Muscle layer of duodenum (tissue), 2 donors: ENCODE measurements around the gene SPAG8.

Source experiments
- H3K27ac ChIP-seq: one replicate; pipeline ENCODE4 v1.7.0; 2013; ENCODE audit warnings: mild to moderate bottlenecking, low read length
- H3K27me3 ChIP-seq: one replicate; pipeline ENCODE4 v1.7.0; 2013; ENCODE audit warnings: low read depth, mild to moderate bottlenecking, control low read depth, low read length
- H3K36me3 ChIP-seq, 2 donors: one replicate each; pipeline ENCODE4 v1.7.0; 2013; ENCODE audit warnings: low read length in 2 of 2, control low read depth in 1 of 2, mild to moderate bottlenecking in 1 of 2; ENCODE audit not compliant: insufficient read depth in 2 of 2, control insufficient read depth in 1 of 2
- H3K4me1 ChIP-seq, 2 donors: one replicate each; pipeline ENCODE4 v1.7.0; 2013; ENCODE audit warnings: low read length in 2 of 2, mild to moderate bottlenecking in 2 of 2, control low read depth in 1 of 2, moderate library complexity in 1 of 2; ENCODE audit not compliant: insufficient read depth in 2 of 2, control insufficient read depth in 1 of 2
- H3K4me3 ChIP-seq, 2 donors: one replicate each; pipeline ENCODE4 v1.7.0; 2013; ENCODE audit warnings: low read length in 2 of 2, low read depth in 1 of 2, mild to moderate bottlenecking in 1 of 2
- H3K9me3 ChIP-seq, 2 donors: one replicate each; pipeline ENCODE4 v1.7.0; 2013; ENCODE audit warnings: low read length in 2 of 2, control low read depth in 1 of 2, mild to moderate bottlenecking in 1 of 2; ENCODE audit not compliant: control insufficient read depth in 1 of 2
- donor health status: healthy.

Gene SPAG8

GRCh38 chr9:35789541-35789940 is 22.5 kb downstream of the SPAG8 start:
- Histone ChIP-seq H3K27ac (no peak overlapping the region), H3K36me3 (no peaks in the 10 kb centered on the region), H3K9me3 (no peaks in the 10 kb centered on the region), H3K27me3 (no peaks in the 10 kb centered on the region), H3K4me1 (peaks cover 0 to 26% of the 10 kb centered on the region in 2 donors), H3K4me3 (no peak overlapping the region)

- H3K4me1 ChIP-seq: no peaks in the 10 kb centered on the region
- no peaks in the 10 kb centered on the region for H3K36me3 ChIP-seq
- no peaks in the 10 kb centered on the region for H3K9me3 ChIP-seq
- H3K27ac ChIP-seq: no peak overlapping the region
- H3K27me3 ChIP-seq: no peaks in the 10 kb centered on the region
- H3K4me3 ChIP-seq: no peak overlapping the region
Observed at GRCh38 chr9:35783418-35783817, 28.6 kb downstream of the SPAG8 start.

GRCh38 chr9:35781066-35781465 is 31.0 kb downstream of the SPAG8 start:
- Histone ChIP-seq H3K4me3 (no peak overlapping the region), H3K27ac (no peak overlapping the region), H3K36me3 (no peaks in the 10 kb centered on the region)

GRCh38 chr9:35778496-35778895 is 33.6 kb downstream of the SPAG8 start:
- Histone ChIP-seq H3K9me3 (no peaks in the 10 kb centered on the region), H3K27ac (no peak overlapping the region), H3K4me3 (no peak overlapping the region), H3K36me3 (no peaks in the 10 kb centered on the region), H3K27me3 (no peaks in the 10 kb centered on the region), H3K4me1 (no peaks in the 10 kb centered on the region)

More at GRCh38 chr9:35781066-35781465, 31.0 kb downstream of the SPAG8 start:
- Histone ChIP-seq H3K4me1 (no peaks in the 10 kb centered on the region), H3K27me3 (no peaks in the 10 kb centered on the region), H3K9me3 (no peaks in the 10 kb centered on the region)

GRCh38 chr9:35776018-35776417 is 36.0 kb downstream of the SPAG8 start:
- no peaks in the 10 kb centered on the region for H3K9me3 ChIP-seq
- no peaks in the 10 kb centered on the region for H3K36me3 ChIP-seq
- H3K27me3 ChIP-seq: no peaks in the 10 kb centered on the region
- no peak overlapping the region for H3K27ac ChIP-seq
- no peak overlapping the region for H3K4me3 ChIP-seq
- H3K4me1 ChIP-seq: peaks cover 8 to 11% of the 10 kb centered on the region in 2 donors

- Histone ChIP-seq H3K9me3 (no peaks in the 10 kb centered on the region), H3K4me3 (no peak overlapping the region), H3K4me1 (peaks cover 14 to 20% of the 10 kb centered on the region in 2 donors), H3K27me3 (no peaks in the 10 kb centered on the region), H3K36me3 (no peaks in the 10 kb centered on the region), H3K27ac (no peak overlapping the region)
Observed at GRCh38 chr9:35774907-35775635, 37.0 kb downstream of the SPAG8 start.

GRCh38 chr9:35771943-35772342 is 40.1 kb downstream of the SPAG8 start:
- Histone ChIP-seq H3K27ac (no peak overlapping the region), H3K27me3 (no peaks in the 10 kb centered on the region), H3K36me3 (no peaks in the 10 kb centered on the region), H3K9me3 (no peaks in the 10 kb centered on the region), H3K4me3 (no peak overlapping the region), H3K4me1 (peaks cover 14 to 20% of the 10 kb centered on the region in 2 donors)

GRCh38 chr9:35771534-35771933 is 40.5 kb downstream of the SPAG8 start:
- H3K27ac ChIP-seq: peak overlapping the region; percentile 21
- H3K4me3 ChIP-seq: no peak overlapping the region
- H3K4me1 ChIP-seq: peaks cover 14 to 20% of the 10 kb centered on the region in 2 donors
- no peaks in the 10 kb centered on the region for H3K9me3 ChIP-seq
- no peaks in the 10 kb centered on the region for H3K27me3 ChIP-seq
- H3K36me3 ChIP-seq: no peaks in the 10 kb centered on the region

GRCh38 chr9:35771075-35771433 is 41.0 kb downstream of the SPAG8 start:
- H3K9me3 ChIP-seq: no peaks in the 10 kb centered on the region
- no peak overlapping the region for H3K4me3 ChIP-seq
- peaks cover 14 to 20% of the 10 kb centered on the region in 2 donors for H3K4me1 ChIP-seq
- peak overlapping the region; percentile 21 for H3K27ac ChIP-seq
- H3K27me3 ChIP-seq: no peaks in the 10 kb centered on the region
- no peaks in the 10 kb centered on the region for H3K36me3 ChIP-seq

- peaks cover 14 to 20% of the 10 kb centered on the region in 2 donors for H3K4me1 ChIP-seq
- H3K36me3 ChIP-seq: no peaks in the 10 kb centered on the region
- no peak overlapping the region for H3K27ac ChIP-seq
- H3K27me3 ChIP-seq: no peaks in the 10 kb centered on the region
- H3K9me3 ChIP-seq: no peaks in the 10 kb centered on the region
- no peak overlapping the region for H3K4me3 ChIP-seq
Observed at GRCh38 chr9:35769763-35770162, 42.3 kb downstream of the SPAG8 start.

GRCh38 chr9:35767458-35767857 is 44.6 kb downstream of the SPAG8 start:
- H3K4me3 ChIP-seq: no peak overlapping the region

GRCh38 chr9:35766997-35767396 is 45.1 kb downstream of the SPAG8 start:
- Histone ChIP-seq H3K4me3 (no peak overlapping the region), H3K27me3 (no peaks in the 10 kb centered on the region), H3K27ac (no peak overlapping the region), H3K9me3 (no peaks in the 10 kb centered on the region), H3K4me1 (peaks cover 14 to 19% of the 10 kb centered on the region in 2 donors), H3K36me3 (no peaks in the 10 kb centered on the region)

More at GRCh38 chr9:35767458-35767857, 44.6 kb downstream of the SPAG8 start:
- Histone ChIP-seq H3K36me3 (no peaks in the 10 kb centered on the region), H3K4me1 (peaks cover 14 to 20% of the 10 kb centered on the region in 2 donors), H3K9me3 (no peaks in the 10 kb centered on the region), H3K27me3 (no peaks in the 10 kb centered on the region), H3K27ac (no peak overlapping the region)
